Suprapubic skin (tissue), 4 donors: Measurements from ENCODE around the gene TNFAIP8L3. TPM values are rescaled to one million over a fixed set of nuclear protein-coding genes. Genes with fewer than 3 reads are reported as not detected.

ENCODE experiments used
- DNase-seq, 2 donors: peaks; one replicate each; pipeline ENCODE4 v3.0.0-alpha.2; 2019; ENCODE audit warnings: low spot score in 2 of 2
- H3K27ac ChIP-seq: fragments of 200-600 bp; sonication (generic); one replicate; pipeline ENCODE4 v1.5.1; 2019
- H3K27me3 ChIP-seq: fragments of 200-600 bp; sonication (generic); one replicate; pipeline ENCODE4 v1.5.1; 2019
- H3K36me3 ChIP-seq: fragments of 200-600 bp; sonication (generic); one replicate; pipeline ENCODE4 v1.5.1; 2019
- H3K4me1 ChIP-seq: fragments of 200-600 bp; sonication (generic); one replicate; pipeline ENCODE4 v1.5.1; 2019
- H3K4me3 ChIP-seq: fragments of 200-600 bp; sonication (generic); one replicate; pipeline ENCODE4 v1.5.1; 2019; ENCODE audit warnings: mild to moderate bottlenecking
- H3K9me3 ChIP-seq: fragments of 200-600 bp; sonication (generic); one replicate; pipeline ENCODE4 v1.5.1; 2019
- EP300 ChIP-seq: sonication (generic); formaldehyde crosslinking; IDR thresholded peaks from one replicate; pipeline ENCODE4 v1.6.1; 2017; ENCODE audit warnings: antibody characterized with exemption
- POLR2A ChIP-seq, 2 donors: fragments of 450-650 bp; IDR thresholded peaks; one replicate each; pipeline ENCODE4 v1.6.1; 2017; ENCODE audit warnings: antibody characterized with exemption in 2 of 2, mild to moderate bottlenecking in 2 of 2, moderate library complexity in 2 of 2
- POLR2AphosphoS5 ChIP-seq, 3 donors: sonication (generic); formaldehyde crosslinking; IDR thresholded peaks; one replicate each; pipeline ENCODE4 v1.6.1; 2017; ENCODE audit warnings: antibody characterized with exemption in 3 of 3
- WGBS: methylation state at CpG from one replicate; pipeline ENCODE4 v1.1.5; 2018; 5-methylcytosine and 5-hydroxymethylcytosine counted together
- total RNA-seq, 4 donors: library from RNA; depleted of rRNA; stranded (reverse); fragments of >200 nt; gene quantifications; one replicate each; pipeline ENCODE4 v1.1.0, GENCODE V29; 2016
- TF ChIP-seq, protein P1 (sequence below), 2 donors: fragments of 200-600 bp in 1 of 2; fragments of 450-650 bp in 1 of 2; sonication (generic) in 1 of 2; IDR thresholded peaks; one replicate each; pipeline ENCODE4 v1.5.1; 2016 to 2019; ENCODE audit warnings: antibody characterized with exemption in 2 of 2, mild to moderate bottlenecking in 1 of 2, moderate library complexity in 1 of 2

TNFAIP8L3 gene
- total RNA-seq, 4 donors from 2014 or later = 11.1 to 30.0 (median 15.9) TPM

DNA sequence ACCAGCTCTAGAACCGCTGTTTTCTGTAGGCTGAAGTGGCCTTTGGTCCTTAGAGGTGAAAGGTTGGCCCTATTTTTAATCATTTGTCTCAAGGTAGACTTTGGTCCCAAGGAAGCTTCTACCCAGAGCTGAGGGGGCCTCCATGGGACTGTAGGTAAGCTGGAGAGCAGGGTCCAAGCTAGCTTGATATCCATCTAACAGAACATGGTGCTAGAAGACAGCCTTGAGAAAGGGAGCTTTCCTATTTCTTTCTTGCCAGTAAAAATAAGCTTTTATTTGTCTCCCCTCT is 3.6 kb upstream of the TNFAIP8L3 start:
- Histone ChIP-seq H3K27me3 (peaks cover 6% of the 10 kb centered on the region), H3K9me3 (no peaks in the 10 kb centered on the region), H3K4me3 (no peak overlapping the region), H3K27ac (no peak overlapping the region), H3K36me3 (no peaks in the 10 kb centered on the region), H3K4me1 (peaks cover 32% of the 10 kb centered on the region)
- DNase-seq = no peak
- WGBS = 30% methylated on average over 1 of the region's 1 CpG
- no peak for TF ChIP-seq EP300

DNA sequence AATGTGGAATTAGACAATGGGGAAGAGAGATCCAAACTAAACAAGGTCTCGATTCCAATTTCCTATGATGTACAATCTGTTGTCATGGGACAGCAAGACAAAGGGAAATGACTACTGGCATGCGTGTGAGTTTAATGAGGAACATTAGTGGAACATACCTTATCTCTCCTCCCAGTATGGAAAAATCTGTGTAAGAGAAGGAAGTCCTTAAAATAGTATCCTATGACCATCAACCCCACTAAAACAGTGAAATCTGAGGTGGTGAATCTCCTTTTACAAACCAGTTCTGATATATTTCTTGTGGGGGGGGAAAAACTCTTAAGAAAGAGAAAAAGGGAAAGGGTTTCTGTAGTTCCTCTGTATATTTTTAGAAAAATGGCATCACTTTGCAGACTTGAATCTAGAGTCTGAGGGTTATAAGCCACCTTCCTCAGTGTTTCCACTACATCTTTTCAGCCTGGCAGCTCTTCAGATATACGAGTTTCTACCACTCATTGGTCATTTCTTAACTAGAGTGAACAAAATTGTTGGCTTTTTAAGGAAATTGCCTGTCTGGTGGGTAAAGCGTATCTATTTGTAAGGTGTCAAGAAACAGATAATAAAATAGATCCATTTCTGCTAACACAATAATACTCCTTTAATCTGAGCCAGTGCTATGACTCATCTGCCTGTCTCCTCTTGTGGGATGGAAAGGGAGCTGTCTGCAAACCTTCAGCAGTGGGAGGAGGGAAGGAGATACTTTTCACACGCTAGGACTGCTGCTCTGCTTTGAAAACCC is 3.0 kb upstream of the TNFAIP8L3 start:
- DNase-seq = no peak
- Histone ChIP-seq H3K4me1 (peaks cover 37% of the 10 kb centered on the region), H3K27ac (peak overlapping the region; percentile 1), H3K27me3 (peaks cover 6% of the 10 kb centered on the region), H3K36me3 (no peaks in the 10 kb centered on the region), H3K9me3 (no peaks in the 10 kb centered on the region), H3K4me3 (no peak overlapping the region)
- WGBS = 29% methylated on average over 5 of the region's 5 CpGs
- TF ChIP-seq, protein P1, sequence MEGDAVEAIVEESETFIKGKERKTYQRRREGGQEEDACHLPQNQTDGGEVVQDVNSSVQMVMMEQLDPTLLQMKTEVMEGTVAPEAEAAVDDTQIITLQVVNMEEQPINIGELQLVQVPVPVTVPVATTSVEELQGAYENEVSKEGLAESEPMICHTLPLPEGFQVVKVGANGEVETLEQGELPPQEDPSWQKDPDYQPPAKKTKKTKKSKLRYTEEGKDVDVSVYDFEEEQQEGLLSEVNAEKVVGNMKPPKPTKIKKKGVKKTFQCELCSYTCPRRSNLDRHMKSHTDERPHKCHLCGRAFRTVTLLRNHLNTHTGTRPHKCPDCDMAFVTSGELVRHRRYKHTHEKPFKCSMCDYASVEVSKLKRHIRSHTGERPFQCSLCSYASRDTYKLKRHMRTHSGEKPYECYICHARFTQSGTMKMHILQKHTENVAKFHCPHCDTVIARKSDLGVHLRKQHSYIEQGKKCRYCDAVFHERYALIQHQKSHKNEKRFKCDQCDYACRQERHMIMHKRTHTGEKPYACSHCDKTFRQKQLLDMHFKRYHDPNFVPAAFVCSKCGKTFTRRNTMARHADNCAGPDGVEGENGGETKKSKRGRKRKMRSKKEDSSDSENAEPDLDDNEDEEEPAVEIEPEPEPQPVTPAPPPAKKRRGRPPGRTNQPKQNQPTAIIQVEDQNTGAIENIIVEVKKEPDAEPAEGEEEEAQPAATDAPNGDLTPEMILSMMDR (IDR thresholded peaks at IDR 0.05) = no peak
- TF ChIP-seq POLR2A (IDR thresholded peaks at IDR 0.05) = no peak
- TF ChIP-seq EP300 = no peak
- no peak for TF ChIP-seq POLR2AphosphoS5 (IDR thresholded peaks at IDR 0.05)

DNA sequence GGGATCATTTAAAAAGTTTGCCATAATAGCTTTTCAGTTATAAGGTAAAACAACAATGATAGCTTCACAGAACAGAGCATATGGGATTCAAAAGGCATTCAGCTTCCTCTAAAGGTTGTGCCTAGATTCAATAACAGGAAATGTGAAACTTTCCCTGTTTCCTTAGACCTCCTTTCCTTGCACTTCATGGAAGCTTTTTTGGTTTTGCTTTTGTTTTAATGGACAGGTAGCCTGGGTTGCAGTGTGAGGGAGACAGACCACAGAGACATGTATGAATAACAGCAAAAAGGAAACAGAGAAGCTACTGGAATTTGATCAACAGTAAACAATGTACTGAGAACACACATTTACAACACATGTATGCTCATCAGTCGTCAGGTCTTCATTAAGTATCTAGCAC is 2.3 kb upstream of the TNFAIP8L3 start:
- TF ChIP-seq POLR2AphosphoS5 (IDR thresholded peaks at IDR 0.05) = no peak
- TF ChIP-seq POLR2A (IDR thresholded peaks at IDR 0.05) = no peak
- no peak for TF ChIP-seq EP300
- TF ChIP-seq, protein P1 (IDR thresholded peaks at IDR 0.05) = no peak
- DNase-seq = no peak
- WGBS = 73% methylated on average over 1 of the region's 1 CpG
- peaks cover 40% of the 10 kb centered on the region for H3K4me1 ChIP-seq
- no peaks in the 10 kb centered on the region for H3K9me3 ChIP-seq
- H3K36me3 ChIP-seq = no peaks in the 10 kb centered on the region
- no peak overlapping the region for H3K4me3 ChIP-seq
- H3K27me3 ChIP-seq = peaks cover 6% of the 10 kb centered on the region
- H3K27ac ChIP-seq = no peak overlapping the region

DNA sequence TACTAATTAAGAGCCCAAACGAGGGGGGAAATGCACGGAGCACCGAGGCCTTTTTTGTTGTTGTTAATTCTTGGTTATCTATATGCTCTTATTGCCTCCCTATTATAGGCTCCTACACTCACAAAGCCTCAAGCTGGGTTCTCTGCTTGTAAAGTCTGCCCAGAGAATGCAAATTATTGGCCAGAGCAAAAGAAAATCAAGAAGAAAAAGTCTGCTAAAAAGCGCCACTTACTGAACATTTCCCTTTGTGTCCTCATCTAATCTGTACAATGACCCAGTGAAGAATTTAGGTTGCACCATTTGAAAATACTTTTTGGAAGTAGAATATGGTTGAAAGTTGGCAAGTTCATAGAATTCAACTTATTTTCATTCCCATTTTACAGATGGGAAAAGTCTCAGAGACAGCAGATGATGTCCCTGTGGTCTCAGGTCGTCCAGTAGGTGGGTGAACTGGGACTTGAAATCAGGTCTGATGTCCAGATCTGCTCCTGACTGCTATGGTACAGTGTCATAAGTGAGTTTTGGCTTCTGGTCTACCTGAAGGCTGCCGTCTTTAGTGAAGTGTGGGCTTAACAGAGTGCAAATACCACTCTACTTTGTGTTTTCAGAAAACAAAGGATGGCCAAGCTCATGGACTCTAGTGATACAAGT is 1.1 kb upstream of the TNFAIP8L3 start:
- WGBS = 68% methylated on average over 6 of the region's 6 CpGs
- H3K36me3 ChIP-seq = no peaks in the 10 kb centered on the region
- H3K27me3 ChIP-seq = peaks cover 6% of the 10 kb centered on the region
- no peak for TF ChIP-seq EP300
- no peak for TF ChIP-seq POLR2AphosphoS5 (IDR thresholded peaks at IDR 0.05)
- TF ChIP-seq, protein P1 (IDR thresholded peaks at IDR 0.05) = no peak
- no peak for TF ChIP-seq POLR2A (IDR thresholded peaks at IDR 0.05)
- peak overlapping the region; percentile 63 for H3K4me3 ChIP-seq
- peaks cover 44% of the 10 kb centered on the region for H3K4me1 ChIP-seq
- no peak for DNase-seq
- no peaks in the 10 kb centered on the region for H3K9me3 ChIP-seq
- no peak overlapping the region for H3K27ac ChIP-seq

DNA sequence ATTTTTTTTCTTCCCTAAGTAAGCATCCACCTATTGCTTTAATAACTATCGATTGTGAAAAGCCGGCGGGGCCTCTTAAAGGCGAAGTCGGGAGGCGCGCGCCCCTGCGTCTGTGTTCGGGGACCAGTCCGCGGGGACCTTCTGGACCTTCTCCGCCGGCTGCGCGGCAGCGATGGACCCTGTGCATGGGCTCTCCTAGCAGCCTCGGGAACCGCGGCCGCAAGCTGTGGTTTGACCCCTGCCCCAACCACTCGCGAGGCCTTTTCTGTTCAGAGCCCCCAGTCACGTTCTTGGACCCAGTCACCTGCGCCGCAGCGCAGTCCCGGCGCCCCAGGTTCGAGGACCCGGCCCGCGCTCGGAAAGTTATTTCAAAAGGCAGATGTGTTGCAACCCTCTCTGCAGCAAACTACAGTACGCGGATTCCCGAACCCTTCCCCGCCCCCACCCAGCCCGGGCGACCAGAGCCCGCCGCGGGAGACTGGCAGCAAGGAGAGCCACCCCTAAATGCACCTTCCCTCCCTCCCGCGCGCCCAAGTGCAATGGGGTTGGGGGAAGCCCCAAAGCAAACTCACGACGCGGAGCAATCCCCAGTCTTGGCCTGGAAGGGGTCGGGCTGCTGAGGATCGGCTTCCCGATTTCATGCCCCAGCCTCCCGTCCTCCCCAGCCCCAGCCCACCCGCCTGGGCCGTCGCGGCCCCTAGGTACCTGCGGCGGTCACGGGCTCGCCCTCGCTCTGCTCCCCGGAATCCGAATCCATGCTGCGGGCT is 684 bp downstream of the TNFAIP8L3 start:
- peaks cover 61% of the 10 kb centered on the region for H3K4me1 ChIP-seq
- peak overlapping the region; percentile 73 for H3K27ac ChIP-seq

More for the DNA sequence above, 684 bp downstream of the TNFAIP8L3 start:
- H3K36me3 ChIP-seq = no peaks in the 10 kb centered on the region
- TF ChIP-seq EP300 = no peak
- TF ChIP-seq, protein P1 (IDR thresholded peaks at IDR 0.05) = no peak
- TF ChIP-seq POLR2A (IDR thresholded peaks at IDR 0.05) = no peak
- TF ChIP-seq POLR2AphosphoS5 (IDR thresholded peaks at IDR 0.05) = no peak
- peak in 1 of 2 donors; percentile 79 for DNase-seq
- no peaks in the 10 kb centered on the region for H3K9me3 ChIP-seq
- 2% methylated on average over 46 of the region's 65 CpGs for WGBS
- peaks cover 6% of the 10 kb centered on the region for H3K27me3 ChIP-seq
- H3K4me3 ChIP-seq = peak overlapping the region; percentile 63
